Measurements from ENCODE around the gene MED13.

- TF ChIP-seq POLR2AphosphoS5 (IDR thresholded peaks at IDR 0.05) (no peak), CTCF (IDR thresholded peaks at IDR 0.05) (no peak), POLR2A (IDR thresholded peaks at IDR 0.05) (no peak), EP300 (IDR thresholded peaks at IDR 0.05) (no peak)
Observed at GRCh38 chr17:61903251-61903650, 161.8 kb downstream of the MED13 start.

Measured in gastroesophageal sphincter (tissue), 3 donors.